Smooth muscle cell (in vitro differentiated cells): ENCODE measurements around the gene PCNT. TPM values are rescaled to one million over a fixed set of nuclear protein-coding genes. Genes with fewer than 3 reads are reported as not detected.

Experiments
- DNase-seq: peaks from one replicate; lab custom pipeline; 2025; ENCODE audit not compliant: unreplicated experiment; lab: John Stamatoyannopoulos, UW
- H2AFZ ChIP-seq: fragments of 200-600 bp; sonication (generic); 2 replicates; pipeline ENCODE4 v1.6.0; 2016; ENCODE audit warnings: antibody characterized with exemption, low read depth, mild to moderate bottlenecking
- H3F3A ChIP-seq: fragments of 200-600 bp; sonication (generic); 2 replicates; pipeline ENCODE4 v1.6.0; 2017; ENCODE audit warnings: antibody characterized with exemption, low read depth
- H3K27ac ChIP-seq: fragments of 200-600 bp; sonication (generic); 2 replicates; pipeline ENCODE4 v1.5.1; 2016; ENCODE audit warnings: low read depth, mild to moderate bottlenecking
- H3K27me3 ChIP-seq: fragments of 200-600 bp; sonication (generic); 2 replicates; pipeline ENCODE4 v1.6.1; 2016; ENCODE audit warnings: low read depth, mild to moderate bottlenecking
- H3K36me3 ChIP-seq: fragments of 200-600 bp; sonication (generic); 2 replicates; pipeline ENCODE4 v1.5.1; 2016; ENCODE audit warnings: low read depth
- H3K4me1 ChIP-seq: fragments of 200-600 bp; sonication (generic); 2 replicates; pipeline ENCODE4 v1.5.1; 2016; ENCODE audit warnings: low read depth
- H3K4me2 ChIP-seq: fragments of 200-600 bp; sonication (generic); 2 replicates; pipeline ENCODE4 v1.6.0; 2016; ENCODE audit warnings: mild to moderate bottlenecking
- H3K4me3 ChIP-seq: fragments of 200-600 bp; sonication (generic); 2 replicates; pipeline ENCODE4 v1.5.1; 2016; ENCODE audit warnings: mild to moderate bottlenecking
- H3K79me2 ChIP-seq: fragments of 200-600 bp; sonication (generic); 2 replicates; pipeline ENCODE4 v1.6.0; 2016; ENCODE audit warnings: low read depth, mild to moderate bottlenecking
- H3K9ac ChIP-seq: fragments of 200-600 bp; sonication (generic); 2 replicates; pipeline ENCODE4 v1.6.0; 2016; ENCODE audit warnings: low read depth
- H3K9me3 ChIP-seq: fragments of 200-600 bp; sonication (generic); replicated peaks from 2 replicates; pipeline ENCODE4 v1.5.1; 2016; ENCODE audit warnings: low read depth
- H4K20me1 ChIP-seq: fragments of 200-600 bp; sonication (generic); 2 replicates; pipeline ENCODE4 v1.6.0; 2016; ENCODE audit warnings: low read depth
- WGBS: methylation state at CpG from one replicate; pipeline ENCODE4 v1.1.7; 2016; ENCODE audit warnings: low lambda C conversion rate; 5-methylcytosine and 5-hydroxymethylcytosine counted together
- polyA plus RNA-seq: library from polyadenylated mRNA; unstranded; fragments of >200 nt; fragmentation: Nextera tagmentation; extraction: Ambion mirVana; gene quantifications from 2 replicates; pipeline ENCODE4 v1.2.1, GENCODE V29; 2016
- total RNA-seq: library from RNA; depleted of rRNA; stranded (reverse); fragments of >200 nt; gene quantifications from 2 replicates; pipeline ENCODE4 v1.2.3, GENCODE V29; 2014
- TF ChIP-seq, protein P1 (sequence below): fragments of 200-600 bp; sonication (generic); IDR thresholded peaks from 2 replicates; pipeline ENCODE4 v1.5.1; 2017; ENCODE audit warnings: borderline replicate concordance, mild to moderate bottlenecking, antibody characterized with exemption; ENCODE audit not compliant: insufficient read depth, poor library complexity, severe bottlenecking

The PCNT gene
- total and polyA plus RNA-seq, 2 experiments from 2014 or later = 9.3 to 10.8 TPM

- no peaks in the 10 kb centered on the region for H3K9me3 ChIP-seq
- H3K27me3 ChIP-seq = no peaks in the 10 kb centered on the region
- H3K36me3 ChIP-seq = peaks cover 3% of the 10 kb centered on the region
- no peaks in the 10 kb centered on the region for H3K4me1 ChIP-seq
- no peak for DNase-seq
- no peaks in the 10 kb centered on the region for H4K20me1 ChIP-seq
- WGBS = 99% methylated on average over 29 of the region's 29 CpGs
- H3F3A ChIP-seq = no peaks in the 10 kb centered on the region
- H2AFZ ChIP-seq = no peak overlapping the region
- TF ChIP-seq, protein P1, sequence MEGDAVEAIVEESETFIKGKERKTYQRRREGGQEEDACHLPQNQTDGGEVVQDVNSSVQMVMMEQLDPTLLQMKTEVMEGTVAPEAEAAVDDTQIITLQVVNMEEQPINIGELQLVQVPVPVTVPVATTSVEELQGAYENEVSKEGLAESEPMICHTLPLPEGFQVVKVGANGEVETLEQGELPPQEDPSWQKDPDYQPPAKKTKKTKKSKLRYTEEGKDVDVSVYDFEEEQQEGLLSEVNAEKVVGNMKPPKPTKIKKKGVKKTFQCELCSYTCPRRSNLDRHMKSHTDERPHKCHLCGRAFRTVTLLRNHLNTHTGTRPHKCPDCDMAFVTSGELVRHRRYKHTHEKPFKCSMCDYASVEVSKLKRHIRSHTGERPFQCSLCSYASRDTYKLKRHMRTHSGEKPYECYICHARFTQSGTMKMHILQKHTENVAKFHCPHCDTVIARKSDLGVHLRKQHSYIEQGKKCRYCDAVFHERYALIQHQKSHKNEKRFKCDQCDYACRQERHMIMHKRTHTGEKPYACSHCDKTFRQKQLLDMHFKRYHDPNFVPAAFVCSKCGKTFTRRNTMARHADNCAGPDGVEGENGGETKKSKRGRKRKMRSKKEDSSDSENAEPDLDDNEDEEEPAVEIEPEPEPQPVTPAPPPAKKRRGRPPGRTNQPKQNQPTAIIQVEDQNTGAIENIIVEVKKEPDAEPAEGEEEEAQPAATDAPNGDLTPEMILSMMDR = no peak
- H3K79me2 ChIP-seq = no peaks in the 10 kb centered on the region
- no peak overlapping the region for H3K4me2 ChIP-seq
- H3K4me3 ChIP-seq = no peak overlapping the region
- no peak overlapping the region for H3K27ac ChIP-seq
- H3K9ac ChIP-seq = no peak overlapping the region
Measured at GRCh38 chr21:46435786-46436227, 111.9 kb downstream of the PCNT start.

DNA sequence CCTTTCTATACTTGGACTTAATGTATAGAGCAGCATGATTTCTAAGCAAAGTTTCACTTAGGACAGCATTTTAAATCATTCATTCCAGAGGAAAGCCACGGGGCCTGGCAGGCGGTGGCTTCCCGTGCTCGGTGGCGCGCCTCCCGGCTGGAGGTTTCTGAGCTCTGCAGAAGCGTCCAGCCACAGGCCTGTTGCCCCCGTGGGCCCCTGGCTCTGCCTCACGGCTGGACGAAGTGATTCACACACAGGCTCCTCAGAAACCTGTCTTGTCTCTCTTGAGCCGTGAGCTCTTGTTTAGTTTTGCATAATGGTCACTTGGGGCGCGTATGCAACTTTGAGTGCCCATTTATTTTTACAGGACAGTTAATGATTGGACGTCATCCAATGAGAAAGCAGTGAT is 112.7 kb downstream of the PCNT start:
- whole genome bisulfite sequencing = 95% methylated on average over 15 of the region's 15 CpGs

GRCh38 chr21:46437096-46437498 is 113.1 kb downstream of the PCNT start:
- 95% methylated on average over 13 of the region's 13 CpGs for WGBS
- TF ChIP-seq, protein P1 = no peak
- Histone ChIP-seq H3K9ac (no peak overlapping the region), H3K27ac (no peak overlapping the region), H3K9me3 (no peaks in the 10 kb centered on the region), H3K36me3 (peaks cover 3% of the 10 kb centered on the region), H3K4me1 (no peaks in the 10 kb centered on the region), H3K79me2 (no peaks in the 10 kb centered on the region), H2AFZ (no peak overlapping the region), H3K4me2 (no peak overlapping the region), H3K4me3 (no peak overlapping the region), H3F3A (no peaks in the 10 kb centered on the region), H3K27me3 (no peaks in the 10 kb centered on the region), H4K20me1 (no peaks in the 10 kb centered on the region)
- no peak for DNase-seq

More for the DNA sequence above, 112.7 kb downstream of the PCNT start:
- Histone ChIP-seq H3K9me3 (no peaks in the 10 kb centered on the region), H3K79me2 (no peaks in the 10 kb centered on the region), H3K36me3 (peaks cover 3% of the 10 kb centered on the region), H3K4me1 (no peaks in the 10 kb centered on the region), H3K4me3 (no peak overlapping the region), H3K27ac (no peak overlapping the region), H3K9ac (no peak overlapping the region), H3K4me2 (no peak overlapping the region), H4K20me1 (no peaks in the 10 kb centered on the region), H3K27me3 (no peaks in the 10 kb centered on the region), H3F3A (no peaks in the 10 kb centered on the region), H2AFZ (no peak overlapping the region)
- TF ChIP-seq, protein P1 = no peak
- no peak for DNase-seq

GRCh38 chr21:46437511-46437910 is 113.6 kb downstream of the PCNT start:
- Histone ChIP-seq H3K9ac (no peak overlapping the region), H3K9me3 (no peaks in the 10 kb centered on the region), H3K27ac (no peak overlapping the region), H3K4me3 (no peak overlapping the region), H3K79me2 (no peaks in the 10 kb centered on the region), H4K20me1 (no peaks in the 10 kb centered on the region), H2AFZ (no peak overlapping the region), H3F3A (no peaks in the 10 kb centered on the region), H3K36me3 (peaks cover 3% of the 10 kb centered on the region), H3K27me3 (no peaks in the 10 kb centered on the region), H3K4me1 (no peaks in the 10 kb centered on the region), H3K4me2 (no peak overlapping the region)
- TF ChIP-seq, protein P1 = no peak
- DNase-seq = no peak
- 91% methylated on average over 13 of the region's 13 CpGs for WGBS
